Panc1 (cell line): Measurements from ENCODE around the gene JHY. TPM values are rescaled to one million over a fixed set of nuclear protein-coding genes. Genes with fewer than 3 reads are reported as not detected.

Source experiments
- ATAC-seq: fragments of 200-7000 bp; cut with Tn5 transposase; 2 replicates; pipeline ENCODE4 v1.9.1; 2020; ENCODE audit warnings: mild to moderate bottlenecking, moderate library complexity
- BruUV-seq: library from RNA; stranded (reverse); fragments of 400-500 nt; replicated peaks from 2 replicates; lab custom pipeline; 2021; lab: Mats Ljungman, UMichigan
- CTCF ChIA-PET: fragments of 300-600 bp; sonication (Branson Sonifier 250); formaldehyde crosslinking; loops from one replicate; lab custom pipeline; 2022; ENCODE audit warnings: antibody characterized with exemption; lab: Charles Lee
- POLR2A ChIA-PET: fragments of 300-600 bp; sonication (Branson Sonifier 250); formaldehyde crosslinking; loops from one replicate; lab custom pipeline; 2022; ENCODE audit warnings: antibody characterized with exemption; lab: Charles Lee
- DNase-seq: peaks from one replicate; pipeline ENCODE4 v3.0.0-alpha.2; 2010; ENCODE audit warnings: low read depth, low spot score
- H3K27ac ChIP-seq: 2 replicates; pipeline ENCODE4 v1.5.1; 2011; ENCODE audit warnings: mild to moderate bottlenecking, low read length, inconsistent platforms
- H3K27me3 ChIP-seq: fragments of 200-500 bp; sonication (Bioruptor generic); 2 replicates; pipeline ENCODE4 v1.6.0; 2014; ENCODE audit warnings: low read length, inconsistent platforms; ENCODE audit not compliant: control insufficient read depth, insufficient read depth
- H3K36me3 ChIP-seq: fragments of 200-500 bp; sonication (Bioruptor generic); 2 replicates; pipeline ENCODE4 v1.5.1; 2014; ENCODE audit warnings: inconsistent platforms, mild to moderate bottlenecking, low read length, moderate library complexity; ENCODE audit not compliant: control insufficient read depth, insufficient read depth
- H3K4me1 ChIP-seq: 2 replicates; pipeline ENCODE4 v1.5.1; 2011; ENCODE audit warnings: inconsistent platforms, mild to moderate bottlenecking, low read length, moderate library complexity; ENCODE audit not compliant: control insufficient read depth, insufficient read depth
- H3K4me3 ChIP-seq, 2 experiments: 2 replicates each; pipeline ENCODE4 v1.5.1; 2011 to 2012; ENCODE audit warnings: low read depth in 2 of 2, low read length in 2 of 2, mild to moderate bottlenecking in 2 of 2, inconsistent platforms in 1 of 2, moderate library complexity in 1 of 2
- H3K9me3 ChIP-seq: fragments of 200-500 bp; sonication (Bioruptor generic); 2 replicates; pipeline ENCODE4 v1.5.1; 2014; ENCODE audit warnings: low read depth, mild to moderate bottlenecking, inconsistent platforms, low read length, moderate library complexity; ENCODE audit not compliant: control insufficient read depth, insufficient read depth
- POLR2AphosphoS5 ChIP-seq: IDR thresholded peaks from 2 replicates; pipeline ENCODE4 v1.6.1; 2012; ENCODE audit warnings: mild to moderate bottlenecking, low read depth, low read length, moderate library complexity
- SIN3A ChIP-seq: IDR thresholded peaks from 2 replicates; pipeline ENCODE4 v1.6.1; 2012; ENCODE audit warnings: low read depth, mild to moderate bottlenecking, low read length, moderate library complexity, borderline replicate concordance; ENCODE audit not compliant: insufficient read depth
- TCF7L2 ChIP-seq: IDR thresholded peaks from 2 replicates; pipeline ENCODE4 v1.6.1; 2011; ENCODE audit warnings: mild to moderate bottlenecking, low read depth, low read length, inconsistent platforms
- in situ Hi-C: cut with HindIII; loops from 2 replicates; pipeline ENCODE4 v1.10.0; 2016; ENCODE audit warnings: low sequenced_read_pairs, low pct_unique_long_range_greater_than_20kb
- intact Hi-C: fragments of 100-400 bp; cut with micrococcal nuclease; formaldehyde crosslinking; loops from one replicate; pipeline ENCODE4 v1.10.0; 2022; ENCODE audit not compliant: unreplicated experiment
- total RNA-seq: library from RNA; stranded (reverse); gene quantifications from one replicate; pipeline ENCODE4 v1.2.1, GENCODE V29; 2021; ENCODE audit not compliant: unreplicated experiment
- TF ChIP-seq, protein P1 (sequence below), 2 experiments: IDR thresholded peaks; 2 replicates each; pipeline ENCODE4 v1.6.1; 2011 to 2012; ENCODE audit warnings: low read depth in 2 of 2, control low read depth in 1 of 2, low read length in 1 of 2, mild to moderate bottlenecking in 1 of 2, moderate library complexity in 1 of 2; ENCODE audit not compliant: insufficient read depth in 1 of 2
- TF ChIP-seq, protein P2 (sequence below): fragments of 450-650 bp; IDR thresholded peaks from 2 replicates; pipeline ENCODE4 v1.5.1; 2017; ENCODE audit warnings: mild to moderate bottlenecking

JHY gene
- total RNA-seq, 1 experiment from 2014 or later = 10.1 TPM

DNA sequence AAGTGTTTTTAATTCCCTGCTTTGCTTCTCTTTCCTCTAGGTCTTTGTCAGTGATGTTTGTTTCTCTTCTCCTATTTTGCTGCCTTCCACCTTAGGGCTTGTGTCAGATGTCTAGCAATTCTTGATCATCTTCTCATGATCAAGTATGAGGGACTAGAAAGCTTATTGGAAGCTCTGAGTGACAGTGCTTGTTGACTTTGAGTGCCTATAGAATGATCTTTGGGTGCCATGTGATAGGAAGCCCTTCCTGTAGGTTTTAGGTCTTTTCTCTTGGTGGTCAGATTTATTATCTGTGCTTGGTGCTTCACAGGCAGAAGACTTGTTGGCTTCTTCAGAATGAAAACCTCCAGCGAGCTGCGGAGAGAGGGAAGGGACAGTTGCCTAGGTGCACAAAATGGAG lies 56.0 kb downstream of the JHY start:
- in situ Hi-C loops = no loop called here
- TF ChIP-seq SIN3A = no peak

DNA sequence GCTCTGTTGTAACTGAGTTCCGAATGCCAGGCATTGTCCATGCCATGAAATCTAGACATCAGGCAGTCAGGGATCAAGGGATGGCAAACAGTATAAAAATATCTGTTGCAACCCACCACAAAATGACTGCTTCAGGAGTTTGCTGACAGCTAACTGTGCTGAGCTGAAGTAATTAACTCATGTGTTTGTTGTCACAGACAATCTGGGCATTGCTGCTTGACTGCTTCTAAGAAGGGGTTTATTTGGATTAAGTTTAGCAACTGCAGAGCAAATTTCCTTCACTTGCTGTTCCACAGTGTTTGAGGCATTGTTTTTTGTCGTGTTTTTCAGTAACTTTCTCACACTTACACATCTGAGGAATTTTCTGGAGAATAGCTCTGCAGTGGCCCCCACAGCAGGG lies 68.7 kb downstream of the JHY start:
- Histone ChIP-seq H3K4me3 (no peak overlapping the region), H3K9me3 (no peaks in the 10 kb centered on the region), H3K4me1 (no peaks in the 10 kb centered on the region), H3K27me3 (no peaks in the 10 kb centered on the region), H3K27ac (no peak overlapping the region), H3K36me3 (no peaks in the 10 kb centered on the region)
- TF ChIP-seq, protein P1, sequence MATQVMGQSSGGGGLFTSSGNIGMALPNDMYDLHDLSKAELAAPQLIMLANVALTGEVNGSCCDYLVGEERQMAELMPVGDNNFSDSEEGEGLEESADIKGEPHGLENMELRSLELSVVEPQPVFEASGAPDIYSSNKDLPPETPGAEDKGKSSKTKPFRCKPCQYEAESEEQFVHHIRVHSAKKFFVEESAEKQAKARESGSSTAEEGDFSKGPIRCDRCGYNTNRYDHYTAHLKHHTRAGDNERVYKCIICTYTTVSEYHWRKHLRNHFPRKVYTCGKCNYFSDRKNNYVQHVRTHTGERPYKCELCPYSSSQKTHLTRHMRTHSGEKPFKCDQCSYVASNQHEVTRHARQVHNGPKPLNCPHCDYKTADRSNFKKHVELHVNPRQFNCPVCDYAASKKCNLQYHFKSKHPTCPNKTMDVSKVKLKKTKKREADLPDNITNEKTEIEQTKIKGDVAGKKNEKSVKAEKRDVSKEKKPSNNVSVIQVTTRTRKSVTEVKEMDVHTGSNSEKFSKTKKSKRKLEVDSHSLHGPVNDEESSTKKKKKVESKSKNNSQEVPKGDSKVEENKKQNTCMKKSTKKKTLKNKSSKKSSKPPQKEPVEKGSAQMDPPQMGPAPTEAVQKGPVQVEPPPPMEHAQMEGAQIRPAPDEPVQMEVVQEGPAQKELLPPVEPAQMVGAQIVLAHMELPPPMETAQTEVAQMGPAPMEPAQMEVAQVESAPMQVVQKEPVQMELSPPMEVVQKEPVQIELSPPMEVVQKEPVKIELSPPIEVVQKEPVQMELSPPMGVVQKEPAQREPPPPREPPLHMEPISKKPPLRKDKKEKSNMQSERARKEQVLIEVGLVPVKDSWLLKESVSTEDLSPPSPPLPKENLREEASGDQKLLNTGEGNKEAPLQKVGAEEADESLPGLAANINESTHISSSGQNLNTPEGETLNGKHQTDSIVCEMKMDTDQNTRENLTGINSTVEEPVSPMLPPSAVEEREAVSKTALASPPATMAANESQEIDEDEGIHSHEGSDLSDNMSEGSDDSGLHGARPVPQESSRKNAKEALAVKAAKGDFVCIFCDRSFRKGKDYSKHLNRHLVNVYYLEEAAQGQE (IDR thresholded peaks at IDR 0.05; ENCODE audit: insufficient read depth in 1 of 2, low read depth in 2 of 2, low read length in 1 of 2) = no peak
- TF ChIP-seq, protein P2, sequence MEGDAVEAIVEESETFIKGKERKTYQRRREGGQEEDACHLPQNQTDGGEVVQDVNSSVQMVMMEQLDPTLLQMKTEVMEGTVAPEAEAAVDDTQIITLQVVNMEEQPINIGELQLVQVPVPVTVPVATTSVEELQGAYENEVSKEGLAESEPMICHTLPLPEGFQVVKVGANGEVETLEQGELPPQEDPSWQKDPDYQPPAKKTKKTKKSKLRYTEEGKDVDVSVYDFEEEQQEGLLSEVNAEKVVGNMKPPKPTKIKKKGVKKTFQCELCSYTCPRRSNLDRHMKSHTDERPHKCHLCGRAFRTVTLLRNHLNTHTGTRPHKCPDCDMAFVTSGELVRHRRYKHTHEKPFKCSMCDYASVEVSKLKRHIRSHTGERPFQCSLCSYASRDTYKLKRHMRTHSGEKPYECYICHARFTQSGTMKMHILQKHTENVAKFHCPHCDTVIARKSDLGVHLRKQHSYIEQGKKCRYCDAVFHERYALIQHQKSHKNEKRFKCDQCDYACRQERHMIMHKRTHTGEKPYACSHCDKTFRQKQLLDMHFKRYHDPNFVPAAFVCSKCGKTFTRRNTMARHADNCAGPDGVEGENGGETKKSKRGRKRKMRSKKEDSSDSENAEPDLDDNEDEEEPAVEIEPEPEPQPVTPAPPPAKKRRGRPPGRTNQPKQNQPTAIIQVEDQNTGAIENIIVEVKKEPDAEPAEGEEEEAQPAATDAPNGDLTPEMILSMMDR = no peak
- TF ChIP-seq TCF7L2 (no peak), POLR2AphosphoS5 (no peak), SIN3A (no peak)
- ATAC-seq = no peak
- no TSS peak for BruUV-seq
- intact Hi-C loops (no loop called here), in situ Hi-C loops (no loop called here)
- POLR2A ChIA-PET = interaction anchor here (0.7 kb wide), 1 partner anchor 60 kb away, joined by 7 read pairs; no protein-coding TSS in a partner anchor
- no peak for DNase-seq
- CTCF ChIA-PET = no interaction called here

More for the DNA sequence above, 56.0 kb downstream of the JHY start:
- POLR2A ChIA-PET = interaction anchor here (0.7 kb wide), 1 partner anchor 15 kb away, joined by 9 read pairs; no protein-coding TSS in a partner anchor
- CTCF ChIA-PET = no interaction called here
- ATAC-seq (no peak), DNase-seq (no peak)
- intact Hi-C loops = no loop called here
- H3K36me3 ChIP-seq = no peaks in the 10 kb centered on the region
- H3K4me1 ChIP-seq = no peaks in the 10 kb centered on the region
- H3K4me3 ChIP-seq = no peak overlapping the region
- BruUV-seq = no TSS peak
- no peaks in the 10 kb centered on the region for H3K9me3 ChIP-seq
- H3K27me3 ChIP-seq = no peaks in the 10 kb centered on the region
- H3K27ac ChIP-seq = no peak overlapping the region

DNA sequence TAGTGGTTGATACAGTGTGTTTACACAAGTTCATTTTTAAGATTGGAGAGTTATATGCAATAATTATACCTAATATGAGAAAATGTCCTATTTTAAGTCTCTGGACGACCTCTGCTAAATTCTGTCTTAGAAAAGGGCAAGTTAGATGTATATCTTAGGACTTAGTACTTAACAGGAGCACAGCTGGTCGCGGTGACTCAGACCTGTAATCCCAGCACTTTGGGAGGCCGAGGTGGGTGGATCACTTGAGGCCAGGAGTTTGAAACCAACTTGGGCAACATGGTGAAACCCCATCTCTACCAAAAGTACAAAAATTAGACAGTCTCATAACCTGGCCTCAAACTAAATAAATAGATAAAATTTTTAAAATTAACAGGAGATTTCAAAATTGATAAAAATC lies 71.9 kb downstream of the JHY start:
- Histone ChIP-seq H3K4me1 (no peaks in the 10 kb centered on the region), H3K4me3 (no peak overlapping the region), H3K27me3 (no peaks in the 10 kb centered on the region), H3K9me3 (no peaks in the 10 kb centered on the region), H3K27ac (no peak overlapping the region), H3K36me3 (no peaks in the 10 kb centered on the region)
- TF ChIP-seq, protein P1 (IDR thresholded peaks at IDR 0.05; ENCODE audit: insufficient read depth in 1 of 2, low read depth in 2 of 2, low read length in 1 of 2) = no peak
- POLR2A ChIA-PET = no interaction called here
- no peak for DNase-seq
- CTCF ChIA-PET = no interaction called here
- intact Hi-C loops (no loop called here), in situ Hi-C loops (no loop called here)
- BruUV-seq = no TSS peak
- no peak for ATAC-seq
